ENCODE data around the gene LDLRAD2.

LDLRAD2 gene

DNA sequence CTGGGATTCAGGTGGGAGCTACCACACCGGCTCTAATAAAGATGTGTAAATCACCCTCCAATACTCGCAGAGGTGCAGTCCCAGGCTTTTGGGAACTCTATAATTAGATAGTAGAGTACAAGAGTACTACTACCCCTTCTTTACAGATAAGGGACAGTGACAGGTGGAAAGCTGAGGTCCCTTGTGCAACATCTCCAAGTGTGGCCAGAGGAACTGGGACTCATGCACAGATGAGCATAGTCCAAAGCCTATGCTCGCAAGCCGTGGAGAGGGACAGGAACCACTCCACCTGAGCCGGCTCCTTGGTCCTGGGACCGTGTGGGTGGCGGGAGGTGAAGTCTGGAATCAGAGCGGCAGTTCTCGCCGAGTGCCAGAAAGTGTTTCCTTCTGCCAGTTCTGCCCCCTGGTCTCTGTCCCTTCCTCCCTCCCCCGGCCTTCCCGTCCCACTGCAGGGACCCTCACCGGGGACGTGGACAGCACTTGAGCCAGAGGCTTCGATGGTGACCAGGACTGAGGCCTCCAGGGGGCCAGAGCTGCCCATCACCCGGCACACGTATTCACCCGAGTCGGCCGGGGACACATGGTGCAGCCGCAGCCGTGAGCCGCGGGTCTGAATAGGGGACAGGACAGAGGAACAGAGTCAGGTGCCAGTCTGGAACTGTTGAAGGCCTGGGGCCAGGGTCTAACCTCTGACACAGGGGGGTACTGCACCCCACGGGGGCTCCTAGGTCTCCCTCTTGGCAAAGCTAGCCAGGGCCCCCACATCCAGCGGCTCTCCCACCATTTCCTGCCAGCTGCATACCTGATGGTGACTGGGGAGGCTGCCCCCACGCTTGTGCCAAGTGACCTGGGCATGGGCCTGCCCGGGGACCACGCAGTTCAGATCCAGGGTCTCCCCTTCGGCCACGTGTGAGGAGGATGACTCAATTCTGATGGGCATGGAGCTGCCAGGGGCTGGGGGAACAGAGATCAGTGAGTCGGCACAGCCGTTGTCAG lies 33.9 kb downstream of the LDLRAD2 start:
- no peak for DNase-seq

DNA sequence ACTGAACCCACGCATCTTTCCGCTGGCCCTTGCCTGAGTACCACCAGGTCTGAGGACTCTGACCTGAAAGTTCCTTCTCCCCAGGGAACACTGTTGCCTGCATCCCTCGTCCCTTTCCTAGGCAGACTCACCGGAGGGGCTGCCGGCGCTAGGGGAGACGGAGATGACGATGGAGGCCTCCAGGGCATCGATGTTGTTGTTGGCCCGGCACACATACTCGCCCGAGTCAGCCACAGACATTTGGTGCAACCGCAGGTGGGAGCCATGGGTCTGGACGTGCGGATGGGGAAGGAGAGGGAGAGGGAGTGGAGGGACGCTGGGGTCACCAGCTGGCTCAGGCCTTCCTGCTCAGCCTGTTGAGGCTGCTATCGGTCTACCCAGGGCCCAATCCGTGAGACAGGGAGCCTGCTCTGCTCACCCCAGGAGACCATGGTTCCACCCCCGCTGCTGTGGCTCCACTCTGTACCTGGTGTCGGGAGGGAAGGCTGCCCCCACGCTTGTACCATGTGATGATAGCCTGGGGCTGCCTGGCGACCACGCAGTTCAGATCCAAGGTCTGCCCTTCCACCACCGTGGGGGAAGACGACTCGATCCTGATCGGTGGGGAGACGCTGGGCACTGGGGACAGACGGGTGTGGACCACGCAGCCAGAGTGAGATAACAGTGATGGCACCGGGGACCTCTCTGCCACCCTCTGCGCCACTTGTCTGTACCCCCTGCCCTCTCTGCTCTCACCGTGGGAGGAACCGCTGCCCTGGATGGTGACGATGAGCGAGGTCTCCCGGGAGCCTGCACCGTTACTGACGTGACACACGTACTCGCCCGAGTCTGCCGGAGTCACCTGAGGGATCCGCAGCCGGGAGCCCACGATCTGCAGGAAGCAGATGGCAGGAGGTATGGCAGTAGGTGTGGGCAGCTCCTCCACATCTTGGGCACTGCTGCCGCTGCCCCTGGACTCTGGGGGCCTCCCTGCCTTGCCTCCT lies 35.4 kb downstream of the LDLRAD2 start:
- no peak for DNase-seq

DNA sequence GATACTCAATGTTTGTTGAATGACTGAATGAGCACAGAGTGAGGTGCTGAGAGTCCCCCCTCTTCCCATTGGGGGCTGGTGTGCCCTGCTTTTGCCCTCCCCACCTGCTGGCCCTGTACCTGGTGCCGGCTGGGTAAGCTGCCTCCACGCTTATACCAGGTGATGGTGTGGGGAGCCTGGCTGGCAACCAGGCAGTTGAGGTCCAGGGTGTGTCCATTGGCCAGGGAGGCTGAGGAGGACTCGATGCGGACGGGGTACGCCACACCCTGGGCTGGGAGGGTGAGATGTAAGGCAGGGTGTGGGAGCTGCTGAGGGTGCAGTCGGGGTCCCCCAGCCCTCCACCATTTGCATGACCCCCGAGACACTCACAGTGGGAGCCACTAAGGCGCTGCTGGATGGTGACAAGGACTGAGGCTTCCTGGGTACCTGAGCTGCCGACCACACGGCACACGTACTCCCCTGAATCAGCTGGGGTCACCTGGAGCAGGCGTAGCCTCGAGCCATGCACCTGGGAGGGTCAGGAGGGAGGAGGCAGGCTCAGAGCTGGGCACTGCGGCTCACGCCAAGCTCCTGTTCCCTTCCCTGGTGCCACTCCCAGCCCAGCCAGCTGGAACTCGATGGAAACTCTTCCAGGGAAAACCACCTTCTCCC lies 36.6 kb downstream of the LDLRAD2 start:
- DNase-seq: no peak

DNA sequence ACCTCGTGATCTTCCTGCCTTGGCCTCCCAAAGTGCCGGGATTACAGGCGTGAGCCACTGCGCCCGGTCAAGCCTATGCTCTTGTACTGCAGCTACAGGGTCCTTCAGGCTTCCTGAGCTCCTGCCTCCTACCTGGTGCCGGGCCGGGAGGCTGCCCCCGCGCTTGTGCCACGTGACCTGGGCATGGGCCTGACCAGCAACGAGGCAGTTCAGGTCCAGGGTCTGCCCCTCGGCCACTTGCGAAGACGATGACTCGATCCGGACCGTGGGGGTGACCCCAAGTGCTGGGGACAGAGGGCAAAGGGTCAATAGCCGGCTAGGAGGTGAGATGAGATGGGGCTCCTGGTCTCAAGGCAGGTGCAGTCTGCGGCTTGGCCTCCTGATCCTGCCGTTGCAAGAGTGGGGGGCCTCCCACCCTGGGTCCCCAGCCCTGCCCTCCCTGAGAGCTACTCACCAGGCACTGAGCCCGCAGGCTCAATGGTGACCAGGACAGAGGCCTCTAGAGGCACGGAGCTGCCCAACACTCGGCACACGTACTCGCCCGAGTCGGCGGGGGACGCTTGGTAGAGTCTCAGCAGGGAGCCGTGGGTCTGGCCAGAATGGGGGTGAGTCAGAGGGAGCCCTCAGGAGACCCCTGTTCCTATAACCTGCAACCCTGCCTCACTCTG lies 38.0 kb downstream of the LDLRAD2 start:
- DNase-seq: no peak

DNA sequence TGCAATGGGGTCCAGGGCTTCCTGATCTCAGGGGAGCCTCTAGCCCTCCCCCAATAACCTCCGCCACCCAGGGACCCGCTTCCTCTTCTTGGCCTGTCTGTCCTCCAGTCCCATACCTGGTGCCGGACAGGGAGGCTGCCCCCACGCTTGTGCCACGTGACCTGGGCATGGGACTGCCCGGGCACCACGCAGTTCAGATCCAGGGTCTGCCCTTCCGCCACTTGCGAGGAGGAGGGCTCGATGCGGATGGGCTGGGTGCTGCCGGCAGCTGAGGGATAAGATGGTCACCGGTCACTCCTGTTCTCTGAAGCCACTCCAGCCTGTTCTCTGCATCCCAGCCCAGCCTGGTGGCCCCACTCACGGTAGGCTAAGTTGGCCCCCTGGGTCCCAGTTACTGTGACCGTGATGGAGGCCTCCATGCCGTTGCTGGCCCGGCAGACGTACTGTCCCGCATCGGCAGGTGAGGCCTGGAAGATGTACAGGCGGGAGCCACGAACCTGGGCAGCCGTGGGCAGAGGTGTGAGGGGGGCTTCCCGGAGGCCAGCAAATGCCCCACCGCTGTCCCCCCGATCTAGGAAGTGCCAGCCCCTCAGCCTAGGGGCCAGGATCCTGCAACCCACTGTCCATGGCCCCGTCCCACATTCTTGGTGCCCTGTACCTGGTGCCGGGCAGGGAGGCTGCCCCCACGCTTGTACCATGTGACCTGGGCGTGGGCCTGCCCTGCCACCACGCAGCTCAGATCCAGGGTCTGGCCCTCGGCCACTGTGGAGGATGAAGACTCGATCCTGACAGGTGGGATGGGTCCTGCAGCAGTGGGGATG lies 39.6 kb downstream of the LDLRAD2 start:
- no peak for DNase-seq

DNA sequence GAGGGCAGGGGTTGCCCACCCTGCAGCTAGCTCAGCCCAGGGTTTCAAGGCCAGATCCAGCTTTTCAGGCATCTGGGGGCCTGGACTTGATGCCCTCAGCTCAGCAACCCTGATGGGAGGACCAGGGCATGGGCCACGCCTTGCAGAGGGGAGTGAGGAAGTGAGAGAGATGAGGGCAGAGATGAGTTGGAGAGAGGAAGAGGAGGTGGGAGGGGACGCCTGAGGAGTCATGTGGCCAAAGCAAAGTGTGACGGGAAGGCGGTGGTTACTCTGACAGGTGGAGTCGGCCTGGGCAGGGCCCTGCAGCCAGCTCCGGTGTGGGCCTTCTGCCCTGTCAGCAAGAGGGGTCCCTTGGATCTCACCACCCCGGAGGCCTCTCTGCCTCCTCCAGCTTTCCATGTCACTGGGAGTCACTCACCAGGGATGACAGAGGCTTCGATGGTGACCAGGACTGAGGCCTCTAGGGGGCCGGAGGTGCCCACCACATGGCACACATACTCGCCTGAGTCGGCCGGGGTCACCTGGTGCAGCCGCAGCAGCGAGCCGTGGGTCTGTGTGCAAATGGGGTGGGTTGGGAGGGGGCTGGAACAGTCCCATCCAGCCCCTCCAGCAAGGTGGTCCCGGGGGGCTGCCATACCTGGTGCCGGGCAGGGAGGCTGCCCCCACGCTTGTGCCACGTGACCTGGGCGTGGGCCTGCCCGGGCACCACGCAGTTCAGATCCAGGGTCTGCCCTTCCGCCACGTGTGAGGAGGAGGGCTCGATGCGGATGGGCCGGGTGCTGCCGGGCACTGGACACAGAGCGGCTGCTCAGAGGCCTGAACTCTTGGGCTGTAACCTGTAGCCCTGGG lies 40.4 kb downstream of the LDLRAD2 start:
- no peak for DNase-seq

DNA sequence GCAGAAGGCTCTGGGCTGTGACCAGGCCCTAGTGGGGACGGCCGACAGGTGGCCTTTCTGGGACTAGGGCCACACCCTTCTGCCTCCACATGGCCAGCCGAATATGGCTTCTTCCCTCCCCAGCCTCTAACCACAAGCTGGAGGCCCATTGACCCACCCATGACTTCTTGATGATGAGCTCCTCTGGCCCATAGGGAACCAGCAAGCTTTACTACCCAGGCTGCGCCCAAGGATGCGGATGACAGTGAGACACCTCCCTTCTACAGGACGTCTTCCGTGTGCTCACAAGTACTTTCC lies 41.0 kb downstream of the LDLRAD2 start:
- no peak for DNase-seq

DNA sequence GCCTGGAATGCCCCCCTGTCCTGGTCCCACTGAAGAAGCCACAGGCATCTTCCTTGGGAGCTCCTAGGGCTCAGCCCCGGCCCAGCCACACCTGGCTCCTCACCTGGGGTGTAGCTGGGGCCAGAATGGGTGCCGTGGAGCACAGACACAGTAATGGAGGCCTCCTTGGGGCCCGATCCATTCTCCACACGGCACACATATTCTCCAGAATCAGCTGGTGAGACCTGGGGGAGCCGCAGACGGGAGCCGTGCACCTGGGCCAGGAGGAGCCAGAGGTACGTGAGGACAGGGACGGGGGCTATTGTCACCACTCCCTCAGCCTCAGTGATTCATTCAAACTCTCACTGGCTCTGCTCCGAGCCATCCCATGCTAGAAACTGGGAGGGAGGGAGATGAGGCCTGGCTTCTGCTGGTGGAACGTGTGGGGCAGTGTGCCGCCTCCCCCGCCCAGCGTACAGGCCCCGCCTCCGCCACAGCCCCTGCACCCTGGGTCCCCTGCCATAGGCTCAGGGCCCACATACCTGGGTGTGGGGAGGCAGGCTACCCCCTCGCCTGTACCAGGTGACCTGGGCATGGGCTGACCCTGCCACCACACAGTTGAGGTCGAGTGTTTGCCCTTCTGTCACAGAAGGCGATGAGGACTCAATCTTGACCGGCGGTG lies 42.2 kb downstream of the LDLRAD2 start:
- DNase-seq: no peak

DNA sequence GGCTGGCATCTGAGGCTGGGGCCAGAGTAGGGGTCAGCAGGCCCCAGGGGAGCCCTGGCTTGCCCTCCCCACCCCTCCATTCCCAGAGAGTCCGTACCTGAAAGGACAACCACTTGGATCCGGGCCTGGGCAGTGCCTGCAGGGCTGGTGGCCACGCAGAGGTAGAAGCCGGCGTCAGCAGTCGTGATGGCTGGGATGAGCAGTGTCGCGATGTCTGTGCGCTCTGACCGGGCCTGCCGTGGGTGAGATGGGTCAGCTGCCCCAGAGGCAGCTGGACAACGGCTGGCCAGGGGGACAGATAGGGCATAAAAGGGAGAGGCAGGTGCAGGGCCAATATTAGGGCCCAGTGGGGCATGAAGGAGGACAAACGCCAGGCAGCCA lies 42.7 kb downstream of the LDLRAD2 start:
- no peak for DNase-seq

DNA sequence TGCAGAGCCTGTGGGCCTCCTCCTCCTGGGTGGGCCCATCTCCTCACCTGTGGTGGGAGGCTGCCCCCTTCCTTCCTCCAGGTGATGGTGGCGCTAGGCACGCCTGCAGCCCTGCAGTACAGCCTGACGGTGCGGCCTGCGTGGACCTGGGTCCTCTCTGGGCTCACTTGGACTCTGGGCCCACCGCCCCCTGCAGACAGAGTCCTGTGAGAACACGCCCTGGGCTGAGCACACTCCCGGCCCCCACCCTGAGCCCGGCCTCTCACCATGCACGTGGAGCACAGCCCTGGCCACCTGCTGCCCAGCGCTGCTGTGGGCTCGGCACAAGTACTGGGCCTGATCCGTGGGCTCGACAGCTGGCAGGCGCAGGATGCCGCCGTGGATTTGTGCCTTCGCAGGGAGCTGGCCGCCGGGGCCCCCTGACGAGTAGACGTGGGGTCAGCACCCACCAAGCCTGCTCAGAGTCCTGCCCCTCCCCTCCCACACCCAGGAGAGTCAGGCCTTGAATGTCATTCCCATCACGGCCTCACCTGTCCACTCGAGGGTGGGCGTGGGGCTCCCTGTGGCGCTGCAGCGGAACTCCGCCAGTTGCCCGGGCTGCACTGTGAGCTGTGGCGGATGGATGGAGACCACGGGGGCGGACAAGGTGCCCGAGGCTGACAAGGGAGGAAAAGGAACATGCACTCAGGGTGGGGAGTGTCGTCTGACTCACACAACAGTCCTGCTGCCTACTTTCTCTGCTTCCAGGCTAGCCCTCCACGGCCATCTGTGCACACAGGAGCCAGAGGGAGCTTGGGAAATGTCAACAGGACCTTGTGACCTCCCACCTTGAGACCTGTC lies 43.4 kb downstream of the LDLRAD2 start:
- no peak for DNase-seq

DNA sequence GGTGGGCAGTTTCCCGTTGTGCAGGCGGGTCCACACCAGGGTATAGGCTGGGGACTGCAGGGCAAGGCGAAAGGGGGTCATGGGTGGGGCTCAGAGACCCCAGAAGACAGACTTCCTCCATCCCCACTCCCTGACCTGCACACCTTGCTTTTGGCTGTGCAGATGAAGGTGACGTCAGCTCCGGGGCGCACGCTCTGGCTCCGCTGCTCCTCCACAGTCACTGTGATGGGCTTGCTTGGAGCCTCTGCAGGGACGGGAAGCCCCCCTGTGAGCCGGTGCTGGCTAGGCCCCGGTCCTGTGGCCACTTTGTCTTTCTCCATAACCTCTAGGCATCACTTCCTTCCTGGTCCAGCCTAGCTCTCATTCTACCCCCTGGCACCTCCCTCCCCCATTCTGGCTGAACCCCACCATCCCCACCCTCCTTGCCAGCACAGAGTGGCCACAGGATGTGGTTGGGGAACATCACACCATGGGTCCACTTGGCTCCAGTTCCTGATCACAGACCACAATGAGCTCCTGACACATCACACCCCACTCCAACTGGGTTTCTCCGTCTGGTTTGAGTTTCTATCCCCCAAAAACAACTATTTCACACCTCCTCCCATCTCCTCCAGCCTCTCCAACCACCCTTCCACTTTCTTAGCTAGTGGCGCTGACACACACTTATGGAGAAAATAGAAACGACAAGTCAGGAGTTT lies 45.2 kb downstream of the LDLRAD2 start:
- DNase-seq: peak; percentile 69

DNA sequence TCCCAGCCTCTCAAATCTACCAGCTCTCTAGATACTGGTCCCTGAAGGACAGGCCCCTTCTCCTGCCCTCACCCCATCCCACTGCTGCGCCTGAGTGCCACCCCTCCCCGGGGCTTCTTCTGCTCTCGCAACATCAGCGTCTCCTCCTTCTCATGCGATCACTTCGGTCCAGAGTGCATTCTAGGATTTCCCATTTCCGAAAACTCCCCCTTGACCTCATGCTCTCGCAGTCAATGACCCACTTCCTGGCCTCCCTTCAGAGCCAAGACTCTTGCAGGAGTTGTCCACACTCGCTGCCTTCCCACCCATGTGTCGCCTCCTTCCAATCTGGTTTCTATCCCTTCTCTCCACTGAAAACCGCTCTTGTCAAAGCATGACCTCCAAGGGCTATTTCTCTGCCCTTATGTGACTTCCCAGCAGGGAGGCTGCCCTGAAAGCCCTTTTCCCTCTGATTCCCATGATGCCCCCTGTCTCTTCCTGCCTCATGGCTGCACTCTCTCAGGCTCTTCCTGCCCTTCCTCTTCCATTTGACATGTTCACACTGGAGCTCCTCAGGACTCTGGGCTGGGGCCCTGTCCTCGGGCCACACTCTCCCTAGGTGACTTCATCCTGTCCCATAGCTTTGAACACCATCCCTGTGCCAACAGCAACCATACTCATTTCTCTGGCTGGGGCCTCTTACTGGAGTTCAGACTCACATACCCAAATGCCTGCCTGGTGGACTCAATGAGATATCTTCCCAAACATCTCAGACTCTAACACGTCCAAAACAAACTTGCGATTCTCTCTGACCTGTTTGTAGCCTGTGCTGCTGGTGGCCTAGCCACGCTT lies 46.0 kb downstream of the LDLRAD2 start:
- DNase-seq: no peak

DNA sequence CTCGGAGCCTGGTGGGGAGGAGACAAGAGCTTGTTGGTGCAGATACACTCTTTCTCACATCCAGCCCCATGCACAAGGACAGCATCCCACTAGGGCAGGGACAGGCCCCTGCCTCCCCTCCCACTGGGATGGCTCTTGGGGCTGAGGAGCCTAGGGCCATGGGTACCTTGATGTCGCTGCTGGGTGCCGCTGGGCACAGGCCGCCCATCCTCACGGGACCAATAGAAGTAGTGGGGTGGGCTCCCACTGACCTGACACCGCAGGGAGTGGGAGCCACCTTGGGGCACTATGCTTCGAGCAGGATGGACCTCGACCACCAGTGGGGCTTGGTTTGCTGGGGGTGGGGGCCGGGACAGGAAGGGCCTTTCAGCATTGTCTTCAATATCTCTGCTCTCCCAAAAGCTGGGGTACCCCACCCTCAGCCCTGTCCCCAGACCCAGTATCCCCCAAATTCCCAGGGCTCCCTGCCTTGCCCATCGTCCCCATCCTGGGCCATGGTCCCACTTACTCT lies 47.7 kb downstream of the LDLRAD2 start:
- no peak for DNase-seq

DNA sequence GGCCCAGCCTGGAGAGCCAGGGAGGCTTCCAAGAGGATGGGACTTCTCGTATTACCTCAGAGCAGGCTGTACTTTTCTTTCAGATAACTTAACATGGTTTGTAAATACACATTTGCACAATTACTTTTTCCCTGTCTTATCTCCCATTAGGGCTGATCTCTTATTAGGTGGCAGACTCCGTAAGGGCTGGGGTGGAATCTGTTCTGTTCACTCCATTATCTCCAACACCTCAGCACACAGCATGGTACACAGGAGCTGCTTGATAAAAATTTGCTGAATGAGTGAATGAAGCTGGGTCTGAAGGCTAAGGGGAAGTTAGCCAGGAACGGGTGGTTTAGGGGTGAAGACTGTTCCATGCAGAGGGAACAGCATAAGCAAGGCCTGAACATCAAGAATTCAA lies 48.9 kb downstream of the LDLRAD2 start:
- DNase-seq: no peak

DNA sequence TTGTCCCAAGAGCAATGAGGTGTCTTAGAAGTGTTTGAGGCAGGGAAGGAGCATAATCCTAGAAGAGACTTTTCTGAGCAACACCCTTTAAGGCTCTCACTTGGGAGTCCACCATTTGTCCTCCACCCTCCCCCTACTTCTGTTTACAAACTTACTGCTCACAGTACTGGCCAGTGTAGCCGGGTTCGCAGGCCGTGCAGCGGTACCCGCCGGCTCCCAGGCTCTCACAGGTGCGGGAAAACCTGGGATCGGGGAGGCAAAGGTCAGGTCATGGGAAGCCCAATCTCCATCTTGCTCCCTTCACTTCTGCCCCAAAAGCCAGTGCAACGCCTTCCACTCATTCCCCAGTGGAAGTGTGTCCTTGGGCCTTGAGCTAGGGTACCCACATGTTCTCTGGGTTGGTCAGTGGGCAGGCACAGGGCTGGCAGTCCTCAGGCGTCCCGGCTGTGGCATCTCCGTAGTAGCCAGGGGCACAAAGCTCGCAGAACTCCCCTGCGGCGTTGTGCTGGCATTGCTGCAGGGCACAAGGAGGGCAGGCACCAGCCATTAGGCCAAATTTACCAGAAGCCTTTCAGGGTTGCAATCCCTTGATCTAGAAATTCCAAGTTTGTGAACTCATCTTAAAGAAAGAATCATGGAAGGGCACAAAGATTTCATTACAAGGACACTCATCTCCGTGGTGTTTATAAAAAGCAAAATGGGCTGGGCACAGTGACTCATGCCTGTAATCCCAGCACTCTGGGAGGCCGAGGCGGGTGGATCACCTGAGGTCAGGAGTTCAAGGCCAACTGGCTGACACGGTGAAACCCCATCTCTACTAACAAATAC lies 49.8 kb downstream of the LDLRAD2 start:
- DNase-seq: peak; percentile 34

DNA sequence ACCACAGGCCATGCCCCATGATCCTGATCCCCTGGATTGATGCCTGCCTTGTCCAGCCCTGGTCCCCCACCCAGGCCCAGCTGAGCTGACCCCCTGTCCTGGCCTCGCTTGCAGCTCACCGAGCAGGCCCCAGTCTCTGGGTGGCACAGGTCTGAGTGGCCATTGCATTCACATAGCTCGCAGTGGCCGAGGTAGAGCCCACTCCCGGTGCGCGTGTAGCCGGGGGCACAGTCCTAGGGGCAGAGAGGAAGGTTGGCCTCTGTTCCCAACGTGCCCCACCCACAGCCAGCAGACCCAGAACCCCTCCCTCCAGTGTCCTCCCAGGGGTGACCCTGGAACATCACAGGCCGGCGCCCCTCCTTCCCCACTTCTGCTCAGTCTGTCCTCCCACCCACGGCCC lies 51.9 kb downstream of the LDLRAD2 start:
- no peak for DNase-seq

DNA sequence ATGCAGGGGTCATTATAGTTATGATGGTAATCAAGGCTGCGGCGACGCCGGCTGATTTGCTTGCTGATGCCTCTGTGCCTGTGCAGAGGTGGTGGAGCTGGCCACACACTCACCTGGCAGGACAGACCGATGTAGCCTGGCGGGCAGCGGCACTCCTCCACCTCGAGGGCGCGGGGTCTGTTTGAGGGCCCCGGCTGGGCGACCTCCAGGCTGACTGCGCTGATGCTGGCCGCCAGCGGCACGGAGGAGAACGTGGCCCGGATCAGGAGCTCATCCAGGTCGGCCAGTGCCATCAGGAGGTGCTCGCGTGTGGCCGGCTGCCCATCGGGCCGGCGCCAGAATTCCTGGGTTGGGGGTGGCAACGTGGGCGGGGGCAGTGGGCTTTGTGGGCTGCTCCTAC lies 52.7 kb downstream of the LDLRAD2 start:
- no peak for DNase-seq

Measured in fibroblast of upper back skin (primary cell).